Activated T-cell treated with anti-CD3 and anti-CD28 coated beads for 1 hour (primary cell): ENCODE results near the gene NUMB.

Experiments
- DNase-seq: peaks from one replicate; pipeline ENCODE4 v3.0.0-alpha.2; 2020; ENCODE audit warnings: low read depth

Gene NUMB

DNA sequence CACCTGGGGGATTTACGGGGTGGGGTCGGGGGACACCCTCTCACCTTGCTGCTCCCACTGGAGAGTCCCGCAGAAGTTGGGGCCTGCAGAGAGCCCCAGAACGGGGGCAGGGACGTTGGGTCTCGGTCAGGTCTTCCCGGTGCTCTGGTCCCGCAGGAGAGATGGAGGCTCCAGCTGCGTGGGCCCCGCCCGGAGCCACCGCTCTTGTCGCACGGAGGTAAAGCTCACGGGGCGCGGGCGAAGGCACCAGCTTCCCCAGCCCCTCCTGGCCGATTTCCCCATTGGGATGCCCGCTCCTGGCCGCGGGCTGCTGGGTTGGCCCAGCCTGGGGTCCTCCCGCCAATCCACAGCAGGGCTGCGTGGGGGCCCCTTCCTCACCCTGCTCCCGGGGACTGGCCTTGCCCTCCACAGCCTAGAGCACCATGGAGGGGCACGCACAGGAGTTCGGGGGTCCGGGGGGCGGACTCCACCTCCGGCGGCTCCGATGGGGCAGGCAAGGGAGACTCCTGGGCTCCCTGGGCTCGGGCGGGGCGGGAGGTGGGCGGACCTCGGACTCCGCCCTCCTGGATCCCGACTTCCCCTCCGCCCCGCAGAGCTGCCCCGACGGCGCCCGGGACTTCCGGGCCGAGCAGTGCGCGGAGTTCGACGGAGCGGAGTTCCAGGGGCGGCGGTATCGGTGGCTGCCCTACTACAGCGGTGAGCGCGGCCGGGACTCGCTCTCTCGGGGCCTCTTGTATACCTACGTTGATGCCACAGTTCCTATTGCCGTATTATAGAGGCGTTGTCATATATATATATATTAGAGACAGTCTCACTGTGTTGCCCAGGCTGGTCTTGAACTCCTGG is 212.6 kb downstream of the NUMB start:
- peak; percentile 22 for DNase-seq

DNA sequence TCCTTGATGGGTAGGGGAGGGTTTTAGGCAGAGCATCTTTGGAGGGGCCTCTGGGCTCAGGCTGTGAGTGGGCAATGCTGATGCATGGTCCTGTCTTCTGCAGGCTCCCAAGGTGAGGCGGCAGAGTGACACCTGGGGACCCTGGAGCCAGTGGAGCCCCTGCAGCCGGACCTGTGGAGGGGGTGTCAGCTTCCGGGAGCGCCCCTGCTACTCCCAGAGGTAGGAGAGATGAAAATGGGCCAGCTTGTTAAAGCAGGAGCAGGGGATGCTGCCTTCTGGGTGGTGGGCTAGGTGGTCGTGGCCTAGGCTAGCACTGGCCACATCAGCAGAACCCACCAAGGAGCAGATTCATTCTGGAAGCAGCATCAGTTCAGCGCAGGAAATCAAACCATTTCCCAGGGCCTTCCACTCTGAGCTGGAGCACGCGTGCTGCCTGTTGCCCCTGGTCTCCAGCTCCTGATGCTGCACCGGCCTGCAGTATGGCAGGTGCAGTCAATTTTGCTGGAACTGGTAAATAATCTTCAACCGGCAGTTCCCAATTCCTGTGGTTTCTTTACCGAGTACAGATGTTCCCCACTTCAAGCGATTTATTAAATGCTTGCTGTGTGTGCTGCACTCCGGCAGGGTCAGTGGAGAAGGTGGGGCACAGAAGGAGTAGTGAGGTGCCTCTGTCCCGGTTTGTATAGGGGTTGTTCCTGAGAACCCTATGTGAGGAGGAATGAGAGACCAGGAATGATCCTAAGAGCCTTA is 213.6 kb downstream of the NUMB start:
- no peak for DNase-seq

DNA sequence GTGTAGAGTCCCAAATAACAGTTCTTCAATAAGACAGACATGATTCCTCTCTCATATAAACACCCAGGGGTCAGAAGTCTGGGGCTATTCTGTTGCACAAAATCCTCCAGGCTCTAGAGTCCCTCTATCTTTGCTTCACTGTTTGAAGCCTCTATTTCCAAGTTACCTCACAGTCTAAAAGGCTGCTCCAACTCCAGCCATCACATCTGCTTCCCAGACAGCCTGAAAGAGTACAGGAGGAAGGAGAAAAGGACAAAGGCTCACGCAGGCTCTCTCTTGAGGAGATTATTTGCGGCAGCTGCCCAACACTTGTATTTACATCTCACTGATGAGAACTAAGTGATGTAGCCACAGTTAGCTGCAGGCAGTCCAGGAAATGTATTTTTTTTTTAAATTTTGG is 214.6 kb downstream of the NUMB start:
- no peak for DNase-seq

DNA sequence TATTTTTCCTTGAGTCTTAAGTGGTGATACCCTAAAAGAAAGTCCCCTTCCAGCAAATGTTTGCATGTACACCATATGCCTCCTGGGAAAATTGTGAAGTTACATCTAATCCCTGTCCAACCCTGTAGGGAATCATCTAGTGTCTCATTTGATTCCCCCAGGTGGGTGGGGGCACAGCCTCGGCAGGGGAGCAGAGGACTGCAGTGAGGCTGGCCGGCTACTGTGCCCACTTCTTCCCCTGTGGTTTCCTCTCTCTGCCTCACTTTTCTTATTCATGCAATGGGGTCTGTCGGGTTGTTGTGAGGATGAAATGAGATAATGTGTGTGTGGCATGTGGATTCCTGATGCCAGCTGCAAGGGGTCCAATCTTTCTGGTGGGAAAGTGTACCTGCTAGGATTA is 215.0 kb downstream of the NUMB start:
- DNase-seq = no peak

DNA sequence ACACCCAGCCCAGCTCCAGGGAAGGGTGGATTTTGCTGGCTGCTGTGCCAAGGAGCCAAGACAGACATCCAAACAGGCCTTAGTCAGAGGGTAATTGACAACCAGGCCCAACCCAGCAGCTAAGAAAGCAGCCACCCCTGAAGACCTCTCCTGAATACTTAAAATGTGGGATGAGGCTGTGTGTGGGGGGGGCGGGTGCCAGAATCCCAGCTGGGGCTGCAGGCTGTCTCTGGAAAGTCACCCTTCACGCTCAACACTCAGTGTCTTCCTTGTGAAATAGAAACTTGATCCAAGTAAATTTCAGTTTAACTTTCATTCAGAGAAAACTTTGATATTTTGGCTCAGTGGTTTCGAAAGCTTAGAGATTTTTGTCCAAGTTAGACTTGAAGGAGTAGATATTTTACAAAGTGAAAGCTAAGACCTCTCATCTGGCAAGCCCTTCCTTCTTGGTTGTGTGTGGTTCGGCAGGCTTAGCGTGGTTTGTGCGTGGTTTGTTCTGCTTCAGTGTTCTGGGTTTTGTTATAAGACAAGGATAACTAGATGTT is 215.9 kb downstream of the NUMB start:
- no peak for DNase-seq

DNA sequence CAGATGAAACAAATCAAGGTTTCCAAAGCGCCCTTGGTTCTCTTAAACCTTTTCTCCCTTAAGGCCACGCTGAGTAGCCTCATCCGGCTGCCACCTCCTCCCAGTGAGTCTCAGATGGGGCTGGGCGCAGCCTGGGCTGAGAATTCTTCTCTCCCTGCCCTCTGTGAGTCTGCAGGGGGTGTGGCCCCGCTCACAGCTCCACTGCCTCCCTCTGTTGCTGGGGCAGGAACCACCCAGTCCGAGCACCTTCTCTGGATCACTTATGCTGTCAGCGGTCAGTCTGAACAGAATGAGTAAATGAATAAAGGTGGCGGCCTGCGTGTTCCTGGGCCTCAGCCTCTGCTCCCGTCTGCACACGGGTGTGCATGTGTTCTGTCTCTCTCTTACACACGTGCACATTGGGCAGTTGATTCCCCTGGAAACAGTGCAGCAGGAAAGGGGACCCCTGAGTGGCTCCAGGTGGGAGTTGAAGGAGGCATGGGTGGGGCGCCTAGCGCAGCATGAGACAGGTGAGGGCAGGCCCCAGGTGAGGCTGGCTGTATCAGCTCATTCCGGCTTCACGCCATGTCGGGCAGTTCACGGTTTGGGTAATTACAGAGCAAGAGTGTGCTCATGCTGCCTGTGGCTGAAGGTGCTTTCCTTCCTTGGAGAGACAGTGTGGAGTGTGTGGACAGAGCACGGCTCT is 216.7 kb downstream of the NUMB start:
- no peak for DNase-seq

DNA sequence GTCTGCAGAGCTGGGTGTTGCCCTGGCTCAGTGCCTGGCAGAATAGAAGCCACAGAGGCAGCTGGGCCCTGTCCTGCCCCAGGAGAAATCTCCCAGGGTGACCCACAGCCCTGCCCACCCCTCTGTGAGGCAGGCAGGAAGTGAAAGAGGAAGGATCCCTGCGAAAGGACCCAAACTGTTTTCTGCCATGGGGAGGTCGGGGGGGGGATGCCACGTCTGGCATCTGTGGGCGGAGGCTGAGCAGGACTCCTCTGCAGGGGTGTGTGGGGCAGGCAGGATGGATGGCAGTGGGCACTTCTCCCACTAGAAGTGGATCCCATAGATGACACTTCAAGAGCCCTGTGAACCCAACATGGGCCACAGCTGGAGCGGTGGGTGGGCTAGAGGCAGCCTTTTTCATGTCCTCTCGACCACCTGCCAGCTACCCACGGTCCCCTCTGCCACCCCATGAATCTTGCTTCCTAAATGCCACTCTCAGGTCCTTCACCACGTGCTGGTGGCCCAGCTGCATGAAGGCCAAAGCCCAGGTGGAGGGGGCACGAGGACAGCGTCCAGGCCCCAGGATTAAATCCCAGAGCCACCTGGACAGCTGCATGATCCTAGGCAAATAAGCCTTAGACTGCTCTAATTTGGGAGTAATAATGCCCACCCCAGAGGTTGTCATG is 217.4 kb downstream of the NUMB start:
- no peak for DNase-seq

DNA sequence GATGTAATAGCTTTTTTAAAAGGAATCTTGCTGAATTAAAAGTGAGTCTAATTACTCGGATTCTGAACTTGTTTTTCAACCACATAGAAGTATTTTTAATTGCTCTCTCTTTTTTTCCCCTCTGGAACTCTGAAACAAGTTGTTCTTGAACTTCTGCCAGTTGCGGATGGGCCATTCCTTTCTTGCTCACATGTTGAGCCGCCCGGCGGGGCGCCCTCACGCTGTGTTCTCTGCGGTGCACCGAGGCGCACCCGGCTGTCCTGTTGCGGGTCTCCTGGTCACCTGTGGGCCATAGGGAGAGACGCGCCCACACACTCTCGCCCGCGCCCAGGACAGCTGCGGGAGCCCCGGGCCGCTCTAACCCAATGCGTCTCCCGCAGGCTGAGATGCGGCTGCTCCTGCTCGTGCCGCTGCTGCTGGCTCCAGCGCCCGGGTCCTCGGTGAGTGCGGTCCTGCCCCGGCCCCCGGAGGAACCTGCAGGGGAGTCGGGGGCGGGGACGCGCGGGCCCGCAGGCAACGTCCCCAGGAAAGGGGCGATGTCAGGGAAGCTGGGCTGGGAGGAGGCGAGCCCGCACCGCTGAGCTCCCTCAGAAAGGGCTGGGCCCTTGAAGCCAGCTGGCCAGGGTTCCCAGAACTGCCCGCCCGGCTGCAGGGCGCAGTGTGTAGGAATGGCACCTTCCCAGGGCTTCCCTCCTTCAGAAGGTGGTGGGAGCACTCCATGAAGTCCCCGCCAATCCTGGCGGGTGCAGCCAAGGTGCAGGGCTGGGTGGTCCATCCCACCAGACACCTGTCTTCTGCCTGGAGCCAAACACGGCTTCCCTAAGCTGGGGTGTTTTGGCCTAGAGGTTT is 218.7 kb downstream of the NUMB start:
- no peak for DNase-seq

DNA sequence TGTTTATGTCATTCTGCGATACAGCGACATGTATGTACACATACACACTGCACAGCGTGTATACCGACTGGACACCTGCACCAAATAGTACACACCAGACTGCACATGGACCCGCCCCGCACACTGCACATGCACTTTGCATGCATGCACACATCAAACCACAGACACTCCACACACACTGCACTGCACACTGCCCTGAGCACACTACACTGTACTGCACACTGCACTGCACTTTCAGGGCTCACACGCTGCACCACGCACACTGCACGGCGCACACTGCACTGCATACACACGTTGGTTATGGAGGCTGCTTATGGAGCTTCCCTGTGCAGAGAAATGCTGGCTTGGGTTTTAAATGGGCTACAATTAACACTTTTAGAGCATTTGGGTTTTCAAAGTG is 219.4 kb downstream of the NUMB start:
- no peak for DNase-seq

DNA sequence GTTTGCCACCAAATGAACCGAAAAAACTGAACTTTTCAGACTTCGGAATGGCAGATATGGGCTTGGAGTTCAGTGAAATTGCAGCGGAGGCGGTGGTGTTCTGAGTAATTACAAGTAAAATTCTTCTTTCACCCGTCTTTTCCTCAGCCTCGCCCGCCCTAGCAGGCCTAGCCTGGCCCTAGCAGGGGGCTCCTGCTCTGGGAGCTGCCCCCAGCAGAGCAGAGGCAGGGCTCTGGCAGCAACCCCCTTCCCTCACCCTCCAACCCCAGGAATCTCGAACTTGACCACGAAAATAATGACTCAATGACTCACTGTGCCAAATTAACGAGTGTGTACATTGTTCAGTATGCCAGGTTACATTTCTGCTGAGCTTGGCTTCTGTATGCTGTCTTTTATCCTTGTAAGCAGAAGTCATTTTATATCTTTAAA is 219.9 kb downstream of the NUMB start:
- DNase-seq = no peak

DNA sequence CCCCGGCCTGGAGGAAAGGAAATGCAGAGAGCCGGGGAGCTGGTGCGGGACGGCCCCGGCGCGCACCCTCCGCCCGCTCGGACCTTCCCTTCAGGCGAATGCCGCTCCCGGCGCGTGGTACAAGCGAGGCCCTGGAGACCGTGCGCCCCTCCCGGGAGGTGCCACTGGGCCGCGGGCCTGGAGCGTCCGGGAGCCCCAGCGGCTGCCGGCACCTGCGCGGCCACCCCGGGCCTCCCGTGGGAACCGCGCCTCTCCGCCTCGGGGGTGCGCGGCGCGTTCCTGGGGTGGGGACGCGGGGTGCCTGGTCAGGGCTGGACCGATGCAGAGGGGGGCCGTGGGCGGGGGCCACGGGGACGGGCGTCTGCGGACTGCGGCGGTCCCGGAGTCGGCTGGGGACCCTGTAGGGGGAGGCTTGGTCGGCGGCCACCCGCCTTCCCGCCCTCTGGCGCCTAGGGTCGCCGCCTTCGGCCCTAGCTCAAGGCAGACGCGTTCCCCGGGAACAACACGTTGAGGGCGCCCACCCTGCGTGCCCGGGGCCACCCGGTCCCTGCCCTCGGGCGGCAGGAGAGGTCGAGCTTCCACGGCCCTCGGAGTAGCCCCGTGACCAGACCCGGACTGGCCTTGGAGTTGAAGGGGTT is 220.4 kb downstream of the NUMB start:
- DNase-seq = no peak

DNA sequence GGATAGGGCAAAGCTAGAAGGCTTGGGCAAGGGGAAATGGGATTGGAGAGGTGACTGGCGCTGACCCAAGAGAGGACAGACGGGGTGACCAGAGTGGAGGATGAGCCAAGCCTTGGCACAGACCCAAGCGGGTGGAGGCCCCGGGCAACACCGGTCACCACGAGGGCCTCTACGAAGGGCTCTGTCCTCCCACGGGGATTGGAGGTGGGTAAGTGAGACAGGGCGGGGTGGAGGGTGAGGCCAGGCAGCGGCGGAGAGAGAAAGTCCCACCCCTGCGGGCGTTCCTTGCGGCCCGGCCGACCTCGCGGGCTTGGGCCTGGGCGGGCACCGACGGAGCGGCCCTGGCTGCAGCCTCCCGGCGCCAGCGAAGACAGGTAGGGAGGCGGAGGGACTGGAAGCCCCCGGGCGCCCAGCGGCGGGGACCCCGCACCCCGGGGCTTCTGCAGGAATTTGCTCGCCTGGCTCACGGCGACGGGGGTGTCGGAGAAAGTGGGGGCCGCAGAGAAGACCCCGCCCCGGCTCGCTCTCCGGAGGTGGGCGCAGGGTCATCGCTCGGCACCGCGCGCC is 221.0 kb downstream of the NUMB start, which contains the start of gene PAPLN:
Gene PAPLN (plus strand): TSS at position 288 of the 567 bp plus-strand sequence. CDS start 2,273 bp downstream, outside the sequence.
- no peak for DNase-seq

DNA sequence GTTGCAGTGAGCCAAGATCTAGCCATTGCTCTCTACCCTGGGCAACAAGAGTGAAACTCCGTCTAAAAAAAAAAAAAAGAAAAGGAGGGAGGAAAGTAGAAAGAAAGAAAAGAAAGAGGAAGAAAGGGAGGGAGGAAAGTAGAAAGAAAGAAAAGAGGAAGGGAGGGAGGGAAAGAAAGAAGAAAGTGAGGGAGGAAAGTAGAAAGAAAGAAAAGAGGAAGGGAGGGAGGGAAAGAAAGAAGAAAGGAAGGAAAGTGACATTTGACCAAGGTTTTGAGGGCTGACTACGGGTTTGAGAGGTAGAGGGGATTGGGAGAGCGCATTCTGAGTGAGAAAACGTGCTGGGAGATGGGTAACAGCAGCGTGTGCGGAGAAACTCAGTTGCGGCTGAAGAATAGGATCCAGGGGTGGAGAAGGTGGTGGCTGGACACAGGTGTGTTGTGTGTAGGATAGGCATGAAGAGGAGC is 221.6 kb downstream of the NUMB start:
- no peak for DNase-seq

DNA sequence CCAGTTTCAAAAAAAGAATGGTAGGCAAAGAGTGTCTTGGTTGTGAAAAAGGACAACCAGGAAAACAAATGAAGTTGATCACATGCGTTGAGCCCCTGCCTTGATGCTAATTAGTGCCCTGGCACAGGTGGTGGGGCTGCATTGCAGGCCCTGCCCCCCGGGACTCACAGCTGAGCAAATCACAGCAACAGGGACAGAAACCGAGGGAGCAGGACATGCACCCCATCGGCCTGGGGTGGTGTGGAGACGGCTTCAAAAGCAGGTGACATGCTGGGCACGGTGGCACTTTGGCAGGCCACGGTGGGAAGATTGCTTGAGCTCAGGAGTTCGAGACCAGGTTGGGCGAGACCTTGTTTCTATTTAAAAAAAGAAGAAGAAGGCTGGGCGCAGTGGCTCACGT is 222.2 kb downstream of the NUMB start:
- DNase-seq = no peak

DNA sequence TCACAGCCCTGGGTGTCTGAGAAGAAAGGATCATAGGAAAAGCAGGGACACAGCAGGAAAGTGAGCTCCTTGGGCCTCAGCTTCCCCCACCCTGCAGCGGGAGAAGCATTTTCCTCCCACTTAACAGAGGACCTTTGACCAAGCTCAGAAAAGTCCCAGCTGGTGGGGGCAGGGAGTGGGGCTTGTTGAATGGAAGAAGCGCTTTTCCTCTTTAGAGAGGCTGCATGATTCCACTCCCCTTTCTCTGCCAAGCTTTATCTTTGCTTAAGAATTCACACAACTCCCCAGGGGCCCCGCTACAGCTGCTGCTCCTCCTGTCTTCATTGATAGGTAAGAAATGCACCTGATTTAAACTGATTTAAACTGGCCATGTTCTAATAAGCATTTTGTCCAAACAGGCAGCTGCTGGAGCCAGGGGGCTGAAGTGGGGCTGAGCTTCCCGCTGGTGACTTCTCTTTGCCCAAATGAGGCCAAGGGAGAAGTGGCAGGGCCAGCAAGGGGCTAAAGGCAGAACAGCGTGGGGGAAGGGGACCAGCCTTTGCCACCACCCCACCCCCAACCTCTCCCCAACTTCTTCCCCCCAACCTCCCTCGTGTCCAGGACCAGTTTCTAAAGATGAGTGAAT is 222.7 kb downstream of the NUMB start:
- DNase-seq = no peak

DNA sequence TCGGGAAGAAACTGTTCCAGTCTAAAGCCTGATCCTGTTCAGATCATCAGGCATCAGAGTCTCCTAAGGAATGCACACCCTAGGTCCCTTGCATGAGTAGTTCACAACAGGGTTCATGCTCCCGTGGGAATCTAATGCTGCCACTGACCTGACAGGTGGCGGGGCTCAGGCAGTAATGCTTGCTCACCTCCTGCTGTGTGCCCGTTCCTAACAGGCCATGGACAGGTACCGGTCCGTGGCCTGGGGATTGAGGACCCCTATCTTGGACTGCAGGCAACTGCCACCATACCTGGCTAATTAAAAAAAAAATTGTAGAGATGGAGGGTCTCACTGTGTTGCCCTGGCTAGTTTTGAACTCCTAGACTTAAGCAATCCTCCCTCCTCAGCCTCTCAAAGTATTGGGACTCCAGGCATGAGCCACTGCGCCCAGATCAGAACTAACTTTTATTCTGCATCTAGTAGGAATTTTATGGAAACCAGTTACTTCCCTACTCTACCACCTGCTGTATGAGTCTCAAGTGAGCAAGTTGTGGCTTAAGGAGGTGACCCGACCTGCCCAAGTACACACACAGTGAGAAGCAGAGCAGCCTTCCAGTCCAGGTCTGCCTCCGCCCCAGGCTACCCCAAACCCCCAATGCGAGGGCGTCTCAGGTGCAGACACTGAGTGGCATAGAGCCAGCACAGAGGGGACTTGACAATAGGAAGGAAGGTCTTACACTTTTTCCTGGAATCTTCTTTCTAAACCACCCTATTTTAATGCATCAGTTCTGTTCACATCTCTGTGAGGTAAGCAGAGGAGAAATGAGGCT is 223.6 kb downstream of the NUMB start:
- DNase-seq = no peak

DNA sequence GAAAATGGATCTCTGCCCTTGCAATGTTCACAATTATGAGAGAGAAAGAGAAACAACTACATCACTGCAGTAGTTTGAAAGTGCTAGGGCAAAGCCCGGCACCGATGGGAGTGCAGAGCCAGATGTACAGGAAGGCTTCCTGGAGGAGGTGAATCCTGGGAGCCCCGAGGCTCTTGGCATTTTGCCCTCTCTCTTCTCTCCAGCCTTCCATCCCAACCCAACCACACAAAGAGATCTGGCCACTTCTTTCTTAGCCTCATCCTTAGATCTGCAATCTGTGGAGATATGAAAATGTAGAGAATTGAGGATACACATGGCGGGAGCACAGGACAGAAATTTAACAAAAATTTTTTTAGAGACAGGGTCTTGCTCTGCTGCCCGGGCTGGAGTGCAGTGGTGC is 224.3 kb downstream of the NUMB start:
- no peak for DNase-seq

DNA sequence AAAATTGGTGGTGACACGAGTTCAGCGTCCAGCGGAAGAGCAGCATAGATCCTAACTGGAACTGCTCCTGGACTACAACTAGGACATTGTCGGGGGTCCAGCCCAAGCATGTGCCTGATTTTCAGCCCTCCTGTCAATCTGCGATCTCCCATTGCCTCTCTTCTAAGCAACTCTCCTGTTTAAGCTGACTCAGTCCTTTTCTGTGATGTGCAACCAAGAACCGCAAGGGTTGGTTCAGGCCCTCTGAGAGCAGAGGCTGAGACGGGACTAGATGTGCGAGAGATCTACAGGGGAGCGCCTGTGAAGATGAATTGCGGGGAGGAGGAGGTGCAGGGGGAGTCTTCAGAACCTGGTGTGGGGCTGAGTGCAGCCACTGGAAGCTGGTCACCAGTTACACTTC is 224.8 kb downstream of the NUMB start:
- DNase-seq = no peak

DNA sequence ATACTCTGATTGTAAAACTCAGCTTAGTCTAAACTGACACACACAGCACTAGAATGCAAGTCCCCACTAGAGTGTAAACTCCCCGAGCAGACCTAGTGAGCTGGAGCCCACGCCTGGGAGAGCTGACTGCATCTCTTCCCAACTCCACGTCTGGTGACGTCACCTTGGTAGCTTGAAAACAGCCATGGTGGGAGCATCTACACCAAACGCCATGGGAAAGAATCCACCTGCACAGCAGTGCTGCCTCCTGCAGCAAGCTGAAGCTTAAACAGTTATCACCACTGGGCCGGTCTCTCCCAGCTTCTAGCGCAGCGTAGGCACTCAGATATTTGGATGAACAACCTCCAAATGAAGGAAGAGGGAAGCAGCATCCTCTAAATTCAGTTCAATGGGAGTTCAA is 225.4 kb downstream of the NUMB start:
- no peak for DNase-seq
